Measurements from ENCODE around the gene SLC16A8.

GRCh38 chr22:38072322-38073149, 11.4 kb downstream of the SLC16A8 start:
- TF ChIP-seq EZH2 (IDR thresholded peaks at IDR 0.05) (no peak), POLR2AphosphoS5 (IDR thresholded peaks at IDR 0.05; ENCODE audit: borderline replicate concordance, low read depth, low read length) (no peak), FOXP2 (optimal IDR thresholded peaks at IDR 0.05; ENCODE audit: control extremely low read depth, extremely low read length, insufficient read depth) (no peak)
